ENCODE results near the gene LRP8. TPM values are rescaled to one million over a fixed set of nuclear protein-coding genes. Genes with fewer than 3 reads are reported as not detected.

Gene LRP8
- total RNA-seq, 5 donors from 2014 or later (not counting 1 experiment from before 2014, with no cell fraction given): 8.9 to 21.5 (median 19.8) TPM

GRCh38 chr1:53341521-53341895 is 13.6 kb upstream of the LRP8 start:
- Mint-ChIP-seq H3K36me3 (no peaks in the 10 kb centered on the region), H3K27me3 (no peaks in the 10 kb centered on the region), H3K27ac (no peak overlapping the region), H3K4me3 (no peak overlapping the region), H3K9me3 (peaks cover 0 to 6% (median 3%) of the 10 kb centered on the region in 3 donors), H3K4me1 (peaks cover 0 to 2% (median 0%) of the 10 kb centered on the region in 3 donors)
- no peak overlapping the region for H3K4me3 ChIP-seq (ENCODE audit: control insufficient read depth in 1 of 2, extremely low read depth in 1 of 2, low read length in 1 of 2)
- ChIA-PET POLR2A (no interaction called here), CTCF (no interaction called here)
- WGBS (ENCODE audit: insufficient coverage): no CpG with 5 or more reads among the region's 5 CpGs
- peaks cover 0 to 12% of the 10 kb centered on the region in 2 experiments for H3K27me3 ChIP-seq (replicated peaks in 1 of 2; ENCODE audit: control insufficient read depth in 2 of 2, extremely low read depth in 1 of 2, insufficient read depth in 2 of 2, low read length in 1 of 2)
- ATAC-seq (replicated peaks in 1 of 4) (no peak), DNase-seq (no peak)
- H3K27ac ChIP-seq (ENCODE audit: low read length): no peak overlapping the region
- no peaks in the 10 kb centered on the region for H3K9me3 ChIP-seq
- H3K36me3 ChIP-seq (ENCODE audit: control insufficient read depth in 2 of 2, extremely low read depth in 1 of 2, insufficient read depth in 1 of 2, low read length in 1 of 2): no peaks in the 10 kb centered on the region
- H3K4me1 ChIP-seq (ENCODE audit: control insufficient read depth in 1 of 2, extremely low read depth in 1 of 2, insufficient read depth in 2 of 2, low read length in 2 of 2): no peaks in the 10 kb centered on the region

DNA sequence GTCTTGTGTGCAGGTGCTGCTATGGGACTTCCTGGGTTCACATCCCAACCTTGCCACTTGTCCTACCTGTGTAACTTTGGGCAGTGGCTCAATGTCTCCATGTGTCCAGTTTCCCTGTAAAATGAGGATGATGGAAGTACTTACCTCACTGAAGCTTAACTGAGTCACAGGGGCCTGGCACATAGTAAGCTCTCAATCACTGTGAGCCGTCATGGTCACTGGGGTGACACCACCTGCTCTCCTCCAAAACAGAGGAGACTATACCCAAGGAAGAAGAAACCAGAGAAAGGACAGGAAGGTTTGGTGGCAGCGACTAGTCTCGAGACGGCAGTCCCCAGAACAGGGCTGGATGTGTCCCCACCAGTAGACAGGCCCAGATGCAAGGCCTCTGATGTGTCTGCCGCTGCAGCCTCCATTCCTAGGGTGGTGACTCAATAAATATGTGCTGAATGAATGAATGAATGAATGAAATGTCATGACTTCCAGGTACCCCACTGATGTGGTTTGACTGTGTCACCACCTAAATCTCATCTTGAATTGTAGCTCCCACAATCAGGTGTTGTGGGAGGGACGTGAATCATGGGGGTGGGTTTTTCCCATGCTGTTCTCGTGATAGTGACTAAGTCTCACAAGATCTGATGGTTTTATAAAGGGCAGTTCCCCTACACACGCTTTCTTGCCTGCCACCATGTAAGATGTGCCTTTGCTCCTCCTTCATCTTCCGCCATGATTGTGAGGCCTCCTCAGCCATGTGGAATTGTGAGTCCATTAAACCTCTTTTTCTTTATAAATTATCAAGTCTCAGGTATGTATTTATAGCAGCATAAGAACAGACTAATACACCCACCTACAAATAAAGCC is 13.0 kb upstream of the LRP8 start:
- no peak overlapping the region for H3K27ac ChIP-seq (ENCODE audit: low read length)
- CTCF ChIA-PET: no interaction called here
- POLR2A ChIA-PET: no interaction called here
- Mint-ChIP-seq H3K27ac (no peak overlapping the region), H3K9me3 (peaks cover 0 to 6% (median 3%) of the 10 kb centered on the region in 3 donors), H3K4me1 (peaks cover 0 to 3% (median 0%) of the 10 kb centered on the region in 3 donors), H3K4me3 (no peak overlapping the region), H3K36me3 (no peaks in the 10 kb centered on the region), H3K27me3 (no peaks in the 10 kb centered on the region)
- H3K4me1 ChIP-seq (ENCODE audit: control insufficient read depth in 1 of 2, extremely low read depth in 1 of 2, insufficient read depth in 2 of 2, low read length in 2 of 2): no peaks in the 10 kb centered on the region
- peaks cover 0 to 10% of the 10 kb centered on the region in 2 experiments for H3K27me3 ChIP-seq (replicated peaks in 1 of 2; ENCODE audit: control insufficient read depth in 2 of 2, extremely low read depth in 1 of 2, insufficient read depth in 2 of 2, low read length in 1 of 2)
- no peak overlapping the region for H3K4me3 ChIP-seq (ENCODE audit: control insufficient read depth in 1 of 2, extremely low read depth in 1 of 2, low read length in 1 of 2)
- no peaks in the 10 kb centered on the region for H3K9me3 ChIP-seq
- ATAC-seq (replicated peaks in 1 of 4) (no peak), DNase-seq (peak in 1 of 35 experiments; percentile 1)
- WGBS (ENCODE audit: insufficient coverage): 94% methylated on average over 3 of the region's 9 CpGs
- H3K36me3 ChIP-seq (ENCODE audit: control insufficient read depth in 2 of 2, extremely low read depth in 1 of 2, insufficient read depth in 1 of 2, low read length in 1 of 2): no peaks in the 10 kb centered on the region

DNA sequence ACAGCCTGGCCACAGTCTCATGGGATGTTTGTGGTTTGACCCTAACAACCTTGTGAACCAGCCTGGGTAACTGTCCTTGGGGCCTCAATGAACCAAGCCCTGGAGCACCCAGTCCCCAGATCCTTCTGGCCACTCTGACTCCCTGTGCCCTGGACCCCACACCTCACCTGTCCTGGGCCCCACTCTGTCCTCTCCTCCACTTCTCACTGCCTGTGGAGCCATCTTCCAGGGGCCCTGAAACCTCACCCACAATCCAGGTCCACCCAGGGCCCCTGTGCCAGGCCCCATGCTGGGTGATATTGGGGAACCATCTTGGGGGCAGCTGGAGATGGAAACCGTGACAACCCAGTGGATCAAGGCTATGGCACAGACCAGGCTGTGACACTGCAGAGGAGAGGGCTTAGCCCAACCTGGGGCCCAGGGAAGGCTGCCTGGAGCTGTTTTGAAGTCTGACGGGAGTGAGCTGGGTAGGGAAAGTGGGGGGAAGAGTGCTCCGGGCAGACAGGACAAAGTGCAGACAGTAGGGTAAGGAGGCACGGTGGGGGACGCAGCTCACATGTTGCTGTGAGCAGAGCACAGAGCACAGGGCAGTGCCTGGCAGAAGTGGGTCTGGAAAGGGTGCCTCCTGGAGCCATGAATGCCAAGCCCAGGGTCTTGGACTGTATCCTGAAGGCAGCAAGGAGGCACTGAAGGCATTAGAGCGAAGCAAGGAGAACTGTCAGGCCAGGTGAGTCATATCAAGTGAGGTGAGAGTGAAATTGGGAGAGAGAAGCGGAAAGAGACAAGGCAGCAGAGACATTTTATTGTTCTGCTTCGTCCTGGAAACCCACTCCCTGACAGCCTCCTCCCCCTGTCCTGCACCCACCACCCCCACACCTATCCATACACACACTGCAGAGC is 12.1 kb upstream of the LRP8 start:
- ATAC-seq (replicated peaks in 1 of 4) (no peak), DNase-seq (peak in 1 of 35 experiments; percentile 14)
- Mint-ChIP-seq H3K36me3 (no peaks in the 10 kb centered on the region), H3K27me3 (no peaks in the 10 kb centered on the region), H3K4me3 (no peak overlapping the region), H3K4me1 (peaks cover 2 to 11% (median 5%) of the 10 kb centered on the region in 3 donors), H3K9me3 (peaks cover 0 to 6% (median 3%) of the 10 kb centered on the region in 3 donors), H3K27ac (no peak overlapping the region)
- peaks cover 0 to 1% of the 10 kb centered on the region in 2 experiments for H3K4me1 ChIP-seq (ENCODE audit: control insufficient read depth in 1 of 2, extremely low read depth in 1 of 2, insufficient read depth in 2 of 2, low read length in 2 of 2)
- CTCF ChIA-PET: no interaction called here
- no peaks in the 10 kb centered on the region for H3K9me3 ChIP-seq
- no peaks in the 10 kb centered on the region for H3K36me3 ChIP-seq (ENCODE audit: control insufficient read depth in 2 of 2, extremely low read depth in 1 of 2, insufficient read depth in 1 of 2, low read length in 1 of 2)
- 93% methylated on average over 5 of the region's 8 CpGs for WGBS (ENCODE audit: insufficient coverage)
- peaks cover 0 to 10% of the 10 kb centered on the region in 2 experiments for H3K27me3 ChIP-seq (replicated peaks in 1 of 2; ENCODE audit: control insufficient read depth in 2 of 2, extremely low read depth in 1 of 2, insufficient read depth in 2 of 2, low read length in 1 of 2)
- POLR2A ChIA-PET: no interaction called here
- H3K4me3 ChIP-seq (ENCODE audit: control insufficient read depth in 1 of 2, extremely low read depth in 1 of 2, low read length in 1 of 2): no peak overlapping the region
- H3K27ac ChIP-seq (ENCODE audit: low read length): no peak overlapping the region

DNA sequence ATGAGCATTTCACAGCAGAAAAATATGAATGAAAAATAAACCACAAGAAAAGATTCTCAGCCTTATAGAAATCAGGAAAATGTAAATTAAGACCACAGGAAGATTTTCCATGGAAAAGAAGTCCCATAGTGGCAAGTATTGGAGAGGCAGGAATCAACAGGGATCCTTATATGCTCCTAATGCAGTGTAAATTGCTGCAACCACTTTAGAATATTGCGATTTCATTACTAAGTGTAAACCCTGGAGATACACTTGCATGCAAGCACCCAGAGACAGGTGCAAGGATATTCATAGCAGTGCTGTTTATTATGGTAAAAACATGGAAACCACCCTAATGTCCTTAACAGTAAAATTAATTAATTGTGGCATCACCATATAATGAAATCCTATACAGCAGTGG is 10.6 kb upstream of the LRP8 start:
- Mint-ChIP-seq H3K27me3 (no peaks in the 10 kb centered on the region), H3K4me3 (no peak overlapping the region), H3K9me3 (peaks cover 0 to 6% (median 3%) of the 10 kb centered on the region in 3 donors), H3K36me3 (no peaks in the 10 kb centered on the region), H3K4me1 (peaks cover 7 to 17% (median 11%) of the 10 kb centered on the region in 3 donors), H3K27ac (no peak overlapping the region)
- H3K36me3 ChIP-seq (ENCODE audit: control insufficient read depth in 2 of 2, extremely low read depth in 1 of 2, insufficient read depth in 1 of 2, low read length in 1 of 2): no peaks in the 10 kb centered on the region
- ChIA-PET CTCF (no interaction called here), POLR2A (no interaction called here)
- no peaks in the 10 kb centered on the region for H3K9me3 ChIP-seq
- H3K27me3 ChIP-seq (replicated peaks in 1 of 2; ENCODE audit: control insufficient read depth in 2 of 2, extremely low read depth in 1 of 2, insufficient read depth in 2 of 2, low read length in 1 of 2): peaks cover 0 to 4% of the 10 kb centered on the region in 2 experiments
- H3K4me3 ChIP-seq (ENCODE audit: control insufficient read depth in 1 of 2, extremely low read depth in 1 of 2, low read length in 1 of 2): no peak overlapping the region
- peaks cover 3 to 8% of the 10 kb centered on the region in 2 experiments for H3K4me1 ChIP-seq (ENCODE audit: control insufficient read depth in 1 of 2, extremely low read depth in 1 of 2, insufficient read depth in 2 of 2, low read length in 2 of 2)
- H3K27ac ChIP-seq (ENCODE audit: low read length): no peak overlapping the region
- 100% methylated on average over 1 of the region's 1 CpG for WGBS (ENCODE audit: insufficient coverage)
- no peak for ATAC-seq (replicated peaks in 1 of 4)
- DNase-seq: no peak

- Histone ChIP-seq H3K4me3 (ENCODE audit: control insufficient read depth in 1 of 2, extremely low read depth in 1 of 2, low read length in 1 of 2) (no peak overlapping the region), H3K27ac (ENCODE audit: low read length) (no peak overlapping the region), H3K9me3 (no peaks in the 10 kb centered on the region), H3K36me3 (ENCODE audit: control insufficient read depth in 2 of 2, extremely low read depth in 1 of 2, insufficient read depth in 1 of 2, low read length in 1 of 2) (no peaks in the 10 kb centered on the region), H3K27me3 (replicated peaks in 1 of 2; ENCODE audit: control insufficient read depth in 2 of 2, extremely low read depth in 1 of 2, insufficient read depth in 2 of 2, low read length in 1 of 2) (peaks cover 0 to 4% of the 10 kb centered on the region in 2 experiments), H3K4me1 (ENCODE audit: control insufficient read depth in 1 of 2, extremely low read depth in 1 of 2, insufficient read depth in 2 of 2, low read length in 2 of 2) (peaks cover 3 to 8% of the 10 kb centered on the region in 2 experiments)
- Mint-ChIP-seq H3K4me1 (peaks cover 7 to 17% (median 11%) of the 10 kb centered on the region in 3 donors), H3K36me3 (no peaks in the 10 kb centered on the region), H3K27me3 (no peaks in the 10 kb centered on the region), H3K4me3 (no peak overlapping the region), H3K9me3 (peaks cover 0 to 6% (median 3%) of the 10 kb centered on the region in 3 donors), H3K27ac (no peak overlapping the region)
- ChIA-PET POLR2A (no interaction called here), CTCF (no interaction called here)
- 100% methylated on average over 3 of the region's 5 CpGs for whole genome bisulfite sequencing (ENCODE audit: insufficient coverage)
- DNase-seq: no peak
- ATAC-seq (replicated peaks in 1 of 4): no peak
Observed at GRCh38 chr1:53337499-53337898, 9.6 kb upstream of the LRP8 start.

DNA sequence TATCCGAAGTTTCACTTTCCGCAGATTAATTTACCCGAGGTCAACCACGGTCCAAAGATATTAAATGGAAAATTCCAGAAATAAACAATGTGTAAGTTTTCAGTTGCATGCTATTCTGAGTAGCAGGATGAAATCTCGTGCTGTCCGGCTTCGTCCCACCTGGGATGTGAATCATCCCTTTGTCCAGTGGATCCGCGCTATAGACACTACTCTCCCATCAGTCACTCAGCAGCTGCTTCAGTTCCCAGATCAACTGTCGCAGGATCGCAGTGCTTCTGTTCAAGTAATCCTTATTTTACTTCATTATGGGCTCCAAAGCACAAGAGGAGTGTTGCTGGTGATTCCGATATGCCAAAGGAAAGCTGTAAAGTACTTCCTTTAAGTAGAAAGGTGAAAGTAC is 8.3 kb upstream of the LRP8 start:
- Histone ChIP-seq H3K27ac (ENCODE audit: low read length) (no peak overlapping the region), H3K4me1 (ENCODE audit: control insufficient read depth in 1 of 2, extremely low read depth in 1 of 2, insufficient read depth in 2 of 2, low read length in 2 of 2) (peaks cover 3 to 8% of the 10 kb centered on the region in 2 experiments), H3K9me3 (no peaks in the 10 kb centered on the region), H3K36me3 (ENCODE audit: control insufficient read depth in 2 of 2, extremely low read depth in 1 of 2, insufficient read depth in 1 of 2, low read length in 1 of 2) (no peaks in the 10 kb centered on the region), H3K27me3 (replicated peaks in 1 of 2; ENCODE audit: control insufficient read depth in 2 of 2, extremely low read depth in 1 of 2, insufficient read depth in 2 of 2, low read length in 1 of 2) (no peaks in the 10 kb centered on the region), H3K4me3 (ENCODE audit: control insufficient read depth in 1 of 2, extremely low read depth in 1 of 2, low read length in 1 of 2) (no peak overlapping the region)
- ATAC-seq (replicated peaks in 1 of 4) (no peak), DNase-seq (peak in 1 of 35 experiments; percentile 2)
- POLR2A ChIA-PET: interaction anchor here in 1 of 2 donors (0.6 kb wide), 1 partner anchor 20 kb away, joined by 3 read pairs; no protein-coding TSS in a partner anchor
- CTCF ChIA-PET: no interaction called here
- H3K36me3 Mint-ChIP-seq: no peaks in the 10 kb centered on the region
- H3K27ac Mint-ChIP-seq: no peak overlapping the region
- no peaks in the 10 kb centered on the region for H3K27me3 Mint-ChIP-seq
- WGBS (ENCODE audit: insufficient coverage): 100% methylated on average over 2 of the region's 12 CpGs
- H3K9me3 Mint-ChIP-seq: peaks cover 0 to 1% (median 0%) of the 10 kb centered on the region in 3 donors
- H3K4me3 Mint-ChIP-seq: no peak overlapping the region
- H3K4me1 Mint-ChIP-seq: peaks cover 7 to 16% (median 11%) of the 10 kb centered on the region in 3 donors
